Subcutaneous preadipocyte (primary cell): ENCODE data around the gene PLA2G1B. TPM values are rescaled to one million over a fixed set of nuclear protein-coding genes. Genes with fewer than 3 reads are reported as not detected.

Experiments
- small RNA-seq: library from RNA; depleted of rRNA; stranded (forward); fragments of <200 nt; gene quantifications from one replicate; pipeline ENCODE3, GENCODE V24; 2012
- total RNA-seq: library from RNA; depleted of rRNA; stranded (reverse); fragments of >200 nt; gene quantifications from 2 replicates; pipeline ENCODE4 v1.2.3, GENCODE V29; 2012

The PLA2G1B gene
- not detected in 2 replicates for total RNA-seq

GRCh38 chr12:120327593-120327992 lies at the start of gene PLA2G1B:
PLA2G1B (minus strand) TSS chr12:120327779; CDS start chr12:120327753, 26 bp downstream.

GRCh38 chr12:120368789-120369602 lies 41.4 kb upstream of the PLA2G1B start, which contains the start of gene MSI1:
MSI1 (minus strand) TSS chr12:120369164; CDS start chr12:120369091, 73 bp downstream.

DNA sequence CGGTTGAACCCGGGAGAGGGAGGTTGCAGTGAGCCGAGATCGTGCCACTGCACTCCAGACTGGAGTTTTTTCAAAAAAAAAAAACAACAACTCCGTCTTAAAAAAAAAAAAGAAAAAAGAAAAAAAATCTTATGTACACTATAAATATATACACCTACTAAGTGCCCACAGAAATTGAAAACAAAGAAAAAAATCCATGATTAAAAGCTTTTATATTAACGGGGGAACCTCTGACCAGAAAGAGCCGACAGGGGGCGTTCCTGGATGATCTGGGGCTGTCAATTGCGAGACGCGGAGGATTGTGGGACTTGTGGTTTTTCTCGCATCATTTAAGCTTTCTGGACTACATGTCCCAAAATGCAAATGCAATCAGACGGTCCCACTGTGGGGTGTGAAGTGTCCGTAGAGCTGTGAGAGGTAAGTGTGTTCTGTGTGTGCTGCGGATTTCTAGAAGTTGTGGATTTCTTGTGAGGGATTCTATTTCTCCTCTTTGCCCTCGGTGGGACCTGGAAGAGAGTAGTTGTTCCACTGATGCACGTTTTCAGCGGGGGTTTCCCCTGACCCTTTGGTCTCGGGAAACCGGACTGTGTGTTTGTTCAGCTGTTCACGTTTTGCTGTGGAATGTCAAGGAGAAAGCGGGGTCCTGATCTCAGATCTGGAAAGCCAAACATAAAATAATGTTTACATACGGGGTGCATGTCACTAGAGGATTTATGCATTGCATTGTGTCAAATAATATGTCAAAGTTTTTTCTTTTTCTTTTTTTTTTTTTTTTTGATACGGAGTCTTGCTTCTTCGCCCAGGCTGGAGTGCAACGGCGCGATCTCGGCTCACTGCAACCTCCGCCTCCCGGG lies 25.4 kb downstream of the PLA2G1B start, which contains the start of gene SIRT4:
Gene SIRT4, plus strand, starts transcription at position 360 of the 854 bp plus-strand sequence. CDS start 1,241 bp downstream, outside the sequence.

DNA sequence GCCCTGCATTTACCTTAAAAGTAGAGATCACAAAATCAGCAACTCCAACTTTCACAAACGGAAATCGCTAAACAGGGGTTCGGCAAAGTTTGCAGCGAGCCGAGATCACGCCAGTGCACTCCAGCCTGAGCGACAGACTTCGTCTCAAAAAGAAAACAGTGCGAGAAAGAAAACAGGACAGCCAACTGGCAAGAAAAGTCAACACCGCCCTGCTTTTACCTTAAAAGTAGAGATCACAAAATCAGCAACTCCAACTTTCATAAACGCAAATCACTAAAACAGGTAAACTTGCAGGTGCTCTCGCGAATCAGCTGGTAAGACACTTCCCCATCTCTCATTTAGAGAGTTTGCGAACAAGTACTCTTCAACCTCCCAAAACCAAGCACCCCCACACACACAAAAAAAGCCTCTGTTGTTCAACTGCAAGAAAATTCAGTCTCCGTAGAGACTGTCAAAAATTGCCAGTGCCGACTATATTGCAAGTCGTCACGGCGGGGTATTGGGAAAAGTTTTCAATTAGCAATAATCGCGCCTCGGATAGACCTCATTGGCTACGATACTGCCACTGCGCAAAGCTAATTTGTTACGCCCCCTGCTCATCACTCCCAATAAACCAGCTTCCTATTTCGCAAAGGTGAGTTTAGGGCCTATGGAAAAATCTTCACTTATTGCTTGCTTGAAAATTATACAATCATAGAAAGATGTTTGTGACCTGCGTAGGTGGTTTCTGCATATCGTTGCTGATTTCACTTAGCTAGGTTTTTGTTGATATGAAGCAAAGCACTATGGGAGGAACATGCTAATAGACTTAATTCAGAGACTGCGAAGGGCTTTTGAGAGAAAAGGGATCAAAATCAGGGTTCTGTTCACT lies 34.7 kb downstream of the PLA2G1B start, which contains the start of gene RNU4-1:
Gene RNU4-1, minus strand, starts transcription at position 577 of the 871 bp plus-strand sequence.

Small RNA genes lying within 50 kb of the gene (small RNA-seq; reads per million reads assigned to genes)
- gene RNU4-1 = 101 reads per million, percentile 98 among the genes with 10 or more reads in this experiment
- gene RNU4-2 = 255 reads per million, percentile 99 among the genes with 10 or more reads in this experiment
- not detected for gene RNU6-1088P

Other genes with a start within 250 kb of the PLA2G1B start
- 24.6 and 32.5 TPM in 2 replicates for gene RAB35, start 211.0 kb downstream of the PLA2G1B start, total RNA-seq
- 153 and 177 TPM in 2 replicates for gene GCN1, start 133.1 kb downstream of the PLA2G1B start, total RNA-seq
- gene RPLP0, start 126.7 kb downstream of the PLA2G1B start, total RNA-seq = 2,557 and 4,467 TPM in 2 replicates
- 60.6 and 126 TPM in 2 replicates for gene PXN, start 62.0 kb downstream of the PLA2G1B start, total RNA-seq
- under 0.01 TPM in 2 replicates for gene RNU4-2, start 35.9 kb downstream of the PLA2G1B start, total RNA-seq
- under 0.01 TPM in 2 replicates for gene RNU4-1, start 34.5 kb downstream of the PLA2G1B start, total RNA-seq
- gene SIRT4, start 25.5 kb downstream of the PLA2G1B start, total RNA-seq = 0.59 and 0.73 TPM in 2 replicates
- gene MSI1, start 41.4 kb upstream of the PLA2G1B start, total RNA-seq = under 0.01 TPM in 1 of 2 replicates, not detected in the other
- gene COX6A1, start 110.3 kb upstream of the PLA2G1B start, total RNA-seq = 197 and 321 TPM in 2 replicates
- gene TRIAP1, start 118.6 kb upstream of the PLA2G1B start, total RNA-seq = 23.9 and 28.0 TPM in 2 replicates
- 20.2 and 25.8 TPM in 2 replicates for gene GATC, start 118.7 kb upstream of the PLA2G1B start, total RNA-seq
- gene SRSF9, start 142.0 kb upstream of the PLA2G1B start, total RNA-seq = 116 and 137 TPM in 2 replicates
- 208 and 216 TPM in 2 replicates for gene DYNLL1, start 168.3 kb upstream of the PLA2G1B start, total RNA-seq
- gene COQ5, start 201.4 kb upstream of the PLA2G1B start, total RNA-seq = 18.0 and 19.5 TPM in 2 replicates
- gene RNF10, start 206.6 kb upstream of the PLA2G1B start, total RNA-seq = 103 and 107 TPM in 2 replicates